ENCODE measurements around the gene CCDC12.

The CCDC12 gene

DNA sequence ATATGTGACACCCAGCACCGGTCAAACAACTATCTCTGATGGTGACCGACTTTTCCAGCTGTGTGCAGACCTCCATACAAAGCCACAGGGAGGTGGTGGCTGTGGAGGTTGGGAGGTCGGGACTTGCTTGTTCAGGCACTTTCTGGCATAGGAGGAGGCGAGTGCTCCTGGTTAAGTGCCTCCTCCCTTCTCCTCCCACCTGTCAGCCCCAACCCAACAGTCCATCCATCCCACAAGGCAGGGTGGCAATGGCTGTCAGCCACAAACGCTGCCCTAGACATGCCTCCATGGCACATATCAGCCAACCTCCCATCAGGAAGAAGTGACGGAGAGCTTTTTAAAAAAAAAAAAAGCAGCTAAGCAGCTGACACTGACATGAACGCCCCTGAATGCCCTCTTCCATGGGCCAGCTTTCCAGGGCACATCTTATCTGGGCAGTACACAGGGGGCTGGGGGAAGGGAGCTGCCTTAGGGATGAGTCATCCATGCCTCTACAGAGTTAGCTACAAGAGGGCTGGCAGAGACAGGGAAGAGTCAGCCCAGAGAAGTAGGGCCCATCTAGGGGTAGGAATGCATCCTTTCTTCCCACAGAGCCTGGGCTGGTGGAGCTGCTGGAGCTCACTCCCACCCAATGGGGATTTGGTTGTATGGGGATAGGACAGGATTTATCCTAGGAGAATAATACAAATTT is 41.2 kb downstream of the CCDC12 start:
- no peak for DNase-seq

DNA sequence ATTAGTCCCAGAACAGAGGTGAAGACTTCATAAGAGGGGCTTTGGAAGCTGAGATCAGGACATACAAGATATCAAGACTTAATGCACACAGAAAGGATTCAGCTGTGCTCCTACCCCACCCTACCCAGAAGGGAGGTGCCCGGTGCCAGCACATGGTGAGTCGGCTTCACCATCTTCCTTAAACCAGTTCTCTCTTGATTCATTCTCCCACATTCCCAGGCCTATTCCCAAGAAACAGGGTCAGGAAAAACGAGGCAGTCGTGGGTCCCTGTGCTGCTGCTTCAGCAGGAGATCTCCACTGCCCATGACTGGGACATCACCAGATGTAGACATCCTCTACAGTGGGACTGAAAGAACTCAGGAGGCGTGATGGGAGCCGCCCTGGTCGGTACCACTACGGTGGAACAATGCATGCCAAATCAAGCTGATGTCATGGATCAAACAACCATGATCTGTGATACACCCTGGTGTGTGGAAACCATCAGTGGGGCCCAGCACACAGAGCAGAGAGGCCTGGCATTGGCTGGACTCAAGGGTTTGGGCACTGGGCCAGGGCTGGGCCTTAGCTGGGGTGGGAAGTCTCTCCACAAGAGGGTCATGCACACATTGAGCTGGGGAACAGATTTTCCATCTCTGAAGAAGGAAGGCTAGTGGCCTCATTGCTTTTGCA is 41.9 kb downstream of the CCDC12 start:
- no peak for DNase-seq

DNA sequence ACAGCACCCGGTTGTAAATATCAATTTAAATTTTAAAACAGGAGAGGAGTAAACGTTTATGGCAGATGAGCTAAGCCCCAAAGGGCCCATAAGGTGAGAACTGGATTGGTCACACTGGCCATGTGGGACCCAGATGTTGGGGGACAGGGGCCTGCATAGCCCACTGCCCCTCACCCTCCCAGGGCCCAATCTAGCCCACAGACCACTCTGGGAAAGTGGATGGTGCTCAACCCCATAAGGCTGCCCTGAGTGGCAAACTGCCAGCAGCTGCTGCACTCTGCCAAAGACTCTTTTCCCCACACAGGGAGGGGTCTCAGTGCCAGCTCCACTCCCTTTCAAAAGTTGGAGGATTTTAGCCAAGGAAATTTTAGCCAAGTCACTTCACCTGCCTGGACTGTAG is 42.5 kb downstream of the CCDC12 start:
- DNase-seq, result no peak

DNA sequence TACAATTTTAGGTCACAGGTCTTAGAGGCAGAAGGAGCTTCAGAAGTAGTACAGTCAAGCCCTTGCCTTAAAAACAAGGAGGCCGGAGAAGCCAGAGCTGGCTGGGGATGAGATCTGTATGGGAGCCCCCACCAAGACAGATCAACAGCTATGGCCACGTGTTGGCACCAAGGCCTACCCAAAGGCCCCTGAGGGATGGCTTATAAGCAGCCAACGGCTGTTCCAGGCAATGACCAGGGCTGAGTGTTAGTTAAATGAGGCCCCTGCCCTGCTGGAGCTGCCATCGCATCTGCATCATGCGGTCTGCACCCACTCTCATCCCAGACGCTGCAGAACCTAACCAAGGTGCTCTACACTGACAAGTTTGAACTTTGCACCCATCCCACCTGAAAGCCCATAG is 43.3 kb downstream of the CCDC12 start:
- no peak for DNase-seq

DNA sequence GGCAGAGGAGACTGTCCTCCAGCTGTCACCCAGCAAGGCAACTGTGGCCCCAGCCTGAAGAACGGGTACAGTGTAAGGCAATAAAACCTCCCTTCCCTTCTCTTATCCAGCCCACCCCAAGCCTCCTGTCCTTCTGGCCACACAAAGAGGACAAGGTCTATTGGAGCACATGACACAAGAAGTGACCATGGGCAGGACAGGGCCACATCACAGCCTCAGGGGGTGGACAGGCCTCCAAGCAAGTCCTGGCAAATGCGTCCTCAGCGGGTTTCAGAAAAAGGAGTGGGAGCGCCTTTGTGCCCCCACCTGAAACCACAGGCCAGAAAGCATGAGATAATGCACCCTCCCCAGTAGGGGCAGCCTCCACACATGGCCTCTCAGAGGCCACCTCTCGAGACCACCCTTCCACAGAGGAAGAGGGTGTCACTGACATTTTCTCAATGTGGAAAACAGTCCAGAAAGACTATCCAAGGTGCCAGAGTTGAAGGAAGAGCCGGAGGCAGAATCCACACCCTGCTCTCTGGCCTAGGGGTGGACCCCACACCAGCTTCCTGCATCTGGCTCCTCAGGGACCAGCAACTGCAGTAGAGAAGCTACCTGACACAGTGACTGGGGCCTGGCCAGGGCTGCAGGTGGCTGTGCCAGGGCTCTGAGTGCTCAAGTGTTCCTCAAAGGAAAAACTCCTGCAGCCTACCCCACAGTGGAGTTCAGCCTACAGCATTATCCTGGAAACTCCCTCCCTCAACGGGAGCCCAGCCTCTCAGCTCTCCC is 43.9 kb downstream of the CCDC12 start:
- DNase-seq, result no peak

DNA sequence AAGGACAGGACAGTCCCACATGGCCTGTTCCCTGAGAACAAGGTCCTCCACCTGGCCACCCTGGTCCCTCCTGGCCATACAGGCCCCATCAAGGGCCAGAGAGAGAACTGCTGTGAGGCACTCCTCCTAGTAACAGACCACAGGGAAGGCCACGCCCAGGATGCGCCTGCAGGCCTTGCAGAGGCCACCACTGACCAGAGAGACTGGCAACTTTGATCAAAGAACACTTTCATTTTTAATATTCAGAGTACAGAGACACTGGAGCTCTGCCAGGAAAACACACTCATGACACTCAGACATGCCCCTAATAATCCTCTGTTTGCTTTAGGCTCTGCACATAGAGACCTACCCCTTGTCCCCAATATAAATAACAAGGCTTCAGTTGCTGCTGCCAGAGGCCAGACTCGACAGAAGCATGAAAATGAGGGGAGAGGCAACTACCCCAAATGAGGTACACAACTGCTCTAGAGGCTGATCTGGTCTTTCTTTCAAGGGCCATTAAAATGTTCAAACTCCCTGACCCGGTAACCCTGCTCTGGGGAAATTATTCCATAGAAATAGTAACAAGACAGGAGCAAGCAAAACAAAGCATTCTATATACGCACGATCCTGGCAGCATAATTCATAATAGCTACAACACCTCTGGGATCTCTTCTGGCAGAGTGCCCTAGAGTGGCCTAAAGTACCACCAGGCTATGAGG is 44.8 kb downstream of the CCDC12 start:
- peak; percentile 32 to 50 for DNase-seq

DNA sequence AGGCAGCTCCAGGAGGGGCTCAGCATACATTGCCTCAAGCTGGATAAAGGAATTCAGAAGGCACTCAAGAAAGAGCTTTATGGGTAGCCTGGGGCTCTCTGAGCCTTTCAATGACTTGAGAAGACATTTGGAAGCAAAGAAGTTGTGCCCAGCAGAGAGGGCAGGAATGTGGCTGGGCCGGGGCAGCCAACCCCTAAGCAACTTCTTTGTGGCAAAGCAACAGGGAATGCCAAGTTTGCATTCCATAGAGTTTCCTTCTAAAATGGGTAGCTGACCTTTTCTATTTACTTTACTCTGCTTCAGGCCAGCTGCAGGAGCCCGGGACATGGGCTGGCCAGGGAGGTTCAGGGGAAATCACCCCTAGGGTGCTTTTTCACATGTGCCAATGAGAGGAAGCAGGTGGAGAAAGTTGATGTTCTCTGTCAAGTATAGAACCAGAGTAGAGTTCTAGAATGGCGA is 45.6 kb downstream of the CCDC12 start:
- DNase-seq, result no peak

DNA sequence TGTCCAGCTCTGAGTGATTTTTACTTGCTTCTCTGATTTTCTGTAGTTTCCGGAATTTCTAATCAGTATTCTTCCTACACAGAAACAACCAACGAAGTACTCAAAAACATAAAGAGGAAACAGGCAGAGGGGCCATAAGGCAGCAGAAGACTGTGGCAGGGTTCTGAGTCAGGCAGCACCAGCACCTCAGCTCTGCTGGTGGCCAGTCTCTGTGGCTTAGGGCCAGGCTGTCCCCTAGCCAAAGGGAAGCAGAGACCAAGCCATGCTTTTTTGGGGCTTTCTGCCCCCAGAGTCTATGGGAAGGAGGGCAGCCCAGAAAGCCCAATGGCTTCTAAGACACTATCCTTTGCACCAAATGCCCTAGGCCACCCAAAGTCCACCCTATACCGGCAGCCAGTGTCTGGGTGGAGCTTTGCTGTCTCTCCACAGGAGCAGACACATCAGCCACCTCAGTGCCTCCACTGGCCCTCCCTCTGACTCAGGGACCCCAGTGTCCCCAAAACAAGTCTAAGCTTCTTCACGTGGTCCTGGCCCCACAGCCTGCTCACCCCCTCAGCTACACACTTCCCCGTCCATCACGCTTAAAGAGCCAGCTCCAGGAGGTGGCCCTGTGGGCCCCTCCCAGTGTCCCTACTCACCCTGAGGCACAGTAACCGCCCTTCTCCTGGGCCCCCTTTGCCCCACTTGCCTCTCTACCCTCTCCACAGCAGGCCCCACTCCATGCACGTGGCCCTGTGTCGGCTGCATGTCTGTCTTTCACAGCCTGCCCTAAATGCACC is 46.2 kb downstream of the CCDC12 start:
- peak in 1 of 2 donors; percentile 46 for DNase-seq

DNA sequence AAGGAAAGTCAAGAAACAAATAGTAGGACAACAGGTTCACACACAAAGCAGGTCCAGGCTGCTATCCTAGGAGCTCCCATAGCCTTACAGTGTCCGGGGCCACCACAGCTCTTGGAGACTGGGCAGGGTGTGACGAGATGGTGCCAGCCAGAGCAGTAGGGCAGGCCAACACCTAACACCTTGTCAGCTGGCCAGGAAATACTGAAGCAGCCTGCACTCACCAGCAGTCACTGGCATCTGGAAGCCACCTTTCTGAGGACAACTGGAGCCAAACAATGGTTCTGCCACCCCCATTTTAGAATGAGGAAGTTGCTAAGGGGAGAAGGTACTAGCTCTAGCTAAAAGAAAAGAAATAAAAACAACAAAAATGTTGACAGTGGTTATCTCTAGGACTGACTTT is 47.2 kb downstream of the CCDC12 start:
- no peak for DNase-seq

DNA sequence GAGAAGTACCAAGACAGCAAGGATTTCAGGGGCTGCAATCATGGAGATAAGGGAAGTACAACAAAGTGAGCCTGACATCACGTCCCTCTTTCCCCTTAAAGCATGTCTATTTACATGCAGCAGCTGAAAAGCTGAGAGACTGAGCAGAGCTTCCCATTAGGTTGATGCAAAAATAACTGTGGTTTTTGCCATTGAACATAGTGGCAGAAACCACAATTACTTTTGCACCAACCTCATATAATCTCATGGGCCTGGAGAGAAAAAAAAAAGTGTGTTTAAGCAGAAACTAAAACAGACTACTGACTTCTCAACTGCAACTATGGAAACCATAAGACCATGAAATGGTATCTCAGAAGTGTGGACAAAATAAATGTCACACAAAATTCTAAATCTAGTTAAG is 48.3 kb downstream of the CCDC12 start:
- peak in 1 of 2 donors; percentile 48 for DNase-seq

DNA sequence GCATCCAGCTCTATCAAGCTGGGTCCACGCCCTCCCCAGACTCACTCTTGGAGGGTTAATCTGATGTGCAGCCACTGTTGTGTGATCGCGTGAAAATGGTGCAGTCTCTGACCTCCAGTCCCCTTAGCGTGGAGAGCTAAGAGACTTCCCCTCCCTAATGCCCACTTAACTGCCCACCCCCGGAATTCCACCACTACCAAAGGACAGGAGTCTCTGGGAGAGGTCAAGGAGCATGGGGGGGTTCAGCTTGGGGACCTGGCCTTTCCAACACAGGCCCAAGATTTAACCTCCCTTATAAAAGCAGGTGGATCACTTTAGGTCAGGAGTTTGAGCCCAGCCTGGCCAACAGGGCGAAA is 48.8 kb downstream of the CCDC12 start:
- DNase-seq, result no peak

DNA sequence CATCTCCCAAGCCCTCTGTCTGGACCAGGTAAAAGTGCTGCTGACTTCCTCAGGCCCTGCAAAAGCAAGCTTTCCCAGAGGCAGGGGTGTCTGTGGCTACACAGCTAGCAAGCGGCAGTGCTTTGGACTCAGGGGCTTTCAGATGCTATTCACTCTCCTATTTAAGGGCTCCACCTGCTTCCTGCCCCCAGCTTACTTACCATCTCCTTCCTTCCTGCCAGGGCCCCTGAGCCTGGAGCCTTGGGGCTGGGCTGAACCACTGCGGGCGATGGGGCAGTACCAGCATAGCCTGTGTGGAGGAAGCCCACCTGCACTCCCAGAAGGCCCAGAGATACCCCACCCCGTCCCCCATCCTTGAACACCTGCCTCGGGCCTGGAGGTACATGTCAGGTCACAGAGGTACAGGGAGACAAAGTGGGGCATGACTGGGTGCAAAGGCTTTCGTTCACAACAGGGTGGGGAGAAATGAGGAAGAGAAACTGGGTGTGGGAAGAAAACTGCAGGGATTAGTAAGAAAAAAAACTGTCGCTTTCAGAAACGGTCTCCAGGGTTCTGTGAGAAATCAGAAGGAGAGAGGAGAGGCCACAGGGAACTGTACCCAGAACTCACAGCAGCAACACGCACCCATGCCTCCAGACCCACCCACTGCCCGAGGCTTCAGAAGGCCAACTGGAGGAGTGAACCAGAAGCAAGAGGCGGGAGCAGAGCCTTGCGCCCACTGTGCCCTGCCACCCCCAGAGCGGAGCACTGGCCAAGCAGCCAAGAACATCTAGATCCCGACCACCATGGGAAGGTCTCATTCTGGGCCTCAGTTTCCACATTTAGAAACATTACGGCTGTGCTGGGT is 49.5 kb downstream of the CCDC12 start:
- peak in 1 of 2 donors; percentile 53 for DNase-seq

DNA sequence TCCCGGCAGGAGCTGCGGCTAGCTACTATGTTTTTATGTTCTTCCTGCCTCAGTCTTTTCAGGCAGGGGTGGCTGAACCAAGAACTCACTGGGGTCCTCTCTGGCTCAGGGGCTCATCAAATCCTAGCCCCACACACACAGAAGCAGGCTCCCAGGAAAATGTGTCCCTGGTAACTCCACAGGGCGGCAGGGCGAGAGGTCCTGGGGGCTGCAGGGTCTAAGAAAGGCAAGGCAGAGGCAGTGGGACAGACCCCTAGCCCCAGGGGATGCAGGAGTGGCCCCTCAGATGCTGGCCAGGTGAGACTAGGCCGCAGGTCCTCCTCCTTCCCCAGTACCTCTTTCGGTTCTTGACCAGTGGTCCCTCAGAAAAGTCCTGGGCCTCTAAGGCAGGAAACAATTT is 50.1 kb downstream of the CCDC12 start:
- no peak for DNase-seq

DNA sequence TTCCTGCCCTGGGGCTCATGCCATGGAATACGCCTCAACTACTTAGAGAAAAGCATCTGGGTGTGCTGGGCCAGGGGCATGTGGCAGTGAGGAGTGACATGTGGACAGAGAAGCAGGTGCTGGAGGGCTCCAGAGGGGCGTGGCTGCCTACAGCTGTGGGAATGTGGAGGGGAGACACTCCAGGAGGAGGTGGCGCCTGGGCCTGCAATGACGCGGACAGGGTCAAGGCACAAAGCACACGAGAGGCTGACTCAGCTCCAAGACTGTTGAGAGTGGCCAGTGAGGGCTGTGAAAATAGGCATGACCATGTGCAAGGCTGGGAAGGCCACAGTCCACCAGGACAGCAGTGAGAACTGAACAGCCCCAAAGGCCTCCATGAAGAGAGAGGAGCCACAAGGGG is 50.5 kb downstream of the CCDC12 start:
- no peak for DNase-seq

DNA sequence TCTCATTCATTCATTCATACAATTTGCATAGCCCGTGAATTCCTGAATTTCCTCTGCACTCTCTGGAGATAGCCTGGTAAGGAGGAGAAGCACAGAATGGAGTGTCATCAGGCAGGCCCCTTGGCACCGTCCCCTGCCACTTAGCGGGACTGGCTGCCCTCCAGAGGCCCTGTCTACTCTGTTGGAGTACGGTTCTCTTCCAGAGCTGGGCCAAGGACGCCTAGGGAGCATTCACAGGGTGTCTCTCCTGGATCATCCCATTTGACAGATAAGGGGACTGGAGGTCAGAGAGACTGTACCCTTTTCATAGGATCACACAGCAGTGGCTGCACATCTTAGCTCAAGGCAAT is 51.0 kb downstream of the CCDC12 start:
- no peak for DNase-seq

DNA sequence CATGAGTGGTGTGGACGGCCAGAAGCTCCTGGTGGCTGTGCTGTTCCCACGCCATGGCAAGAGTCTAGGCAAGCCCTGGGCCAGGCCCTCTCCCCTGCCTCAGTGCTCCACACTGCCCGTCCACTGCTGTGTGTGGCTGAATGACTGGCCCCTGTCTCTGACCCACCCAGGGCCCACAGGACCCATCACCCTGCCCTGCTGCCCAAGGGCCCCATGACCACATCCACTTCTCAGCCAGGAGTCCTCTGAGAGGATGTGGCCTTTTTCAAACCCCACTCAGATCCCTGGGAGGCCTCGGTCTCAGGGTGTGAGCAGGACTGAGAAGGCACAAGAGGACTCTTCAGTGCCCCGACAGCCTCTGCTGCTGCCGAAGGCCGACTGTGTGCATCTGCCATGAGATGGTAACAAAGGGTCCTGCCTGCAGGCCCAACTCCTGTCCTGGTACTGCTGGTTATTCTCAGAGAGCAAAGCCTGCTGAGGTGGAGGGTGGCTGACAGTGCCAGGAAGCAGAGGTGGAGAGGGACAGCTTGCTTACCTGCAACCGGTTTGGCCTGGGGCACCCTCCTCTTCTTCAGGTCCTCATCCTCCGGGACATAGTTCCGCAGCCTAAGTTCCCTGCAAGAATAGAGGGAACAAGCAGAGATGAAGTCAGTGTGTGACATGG is 51.5 kb downstream of the CCDC12 start:
- no peak for DNase-seq

DNA sequence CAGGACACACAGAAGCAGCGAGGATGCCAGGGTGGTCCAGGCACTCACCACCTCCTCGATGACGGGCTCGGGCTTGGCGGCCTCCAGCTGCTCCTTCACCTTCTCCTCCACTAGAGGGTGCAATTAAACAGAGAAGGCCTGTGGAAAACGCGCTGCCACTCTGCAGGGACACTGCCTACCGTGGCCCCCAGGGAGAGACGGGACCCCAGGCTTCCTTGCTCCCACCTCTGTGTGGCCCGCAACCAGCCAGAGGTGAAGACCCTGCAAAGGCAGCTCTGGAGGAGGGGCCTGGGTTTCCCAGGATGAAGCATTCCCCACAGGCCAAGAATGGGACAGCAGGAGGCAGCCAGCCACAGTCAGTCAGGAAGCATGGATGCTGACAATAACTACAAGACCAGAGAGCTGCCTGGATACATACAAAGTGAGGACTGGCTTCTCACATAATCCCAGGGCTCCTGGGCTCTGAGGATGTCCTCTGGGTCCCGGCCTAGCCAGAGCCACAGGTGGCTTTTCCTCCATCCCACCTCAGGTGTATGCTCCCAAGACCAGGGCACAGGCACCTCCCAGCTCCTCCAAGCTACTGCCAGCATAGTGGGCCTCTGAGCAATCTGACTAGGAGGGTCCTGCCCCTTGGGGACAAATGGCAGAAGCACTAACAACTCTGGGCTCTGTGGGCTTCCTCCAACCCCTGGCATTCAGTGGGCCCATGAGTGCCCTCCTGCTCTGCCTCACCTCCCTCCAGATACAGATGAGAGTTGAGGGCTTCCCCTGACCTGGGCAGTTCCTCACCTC is 52.8 kb downstream of the CCDC12 start:
- DNase-seq, result peak; percentile 41 to 54

DNA sequence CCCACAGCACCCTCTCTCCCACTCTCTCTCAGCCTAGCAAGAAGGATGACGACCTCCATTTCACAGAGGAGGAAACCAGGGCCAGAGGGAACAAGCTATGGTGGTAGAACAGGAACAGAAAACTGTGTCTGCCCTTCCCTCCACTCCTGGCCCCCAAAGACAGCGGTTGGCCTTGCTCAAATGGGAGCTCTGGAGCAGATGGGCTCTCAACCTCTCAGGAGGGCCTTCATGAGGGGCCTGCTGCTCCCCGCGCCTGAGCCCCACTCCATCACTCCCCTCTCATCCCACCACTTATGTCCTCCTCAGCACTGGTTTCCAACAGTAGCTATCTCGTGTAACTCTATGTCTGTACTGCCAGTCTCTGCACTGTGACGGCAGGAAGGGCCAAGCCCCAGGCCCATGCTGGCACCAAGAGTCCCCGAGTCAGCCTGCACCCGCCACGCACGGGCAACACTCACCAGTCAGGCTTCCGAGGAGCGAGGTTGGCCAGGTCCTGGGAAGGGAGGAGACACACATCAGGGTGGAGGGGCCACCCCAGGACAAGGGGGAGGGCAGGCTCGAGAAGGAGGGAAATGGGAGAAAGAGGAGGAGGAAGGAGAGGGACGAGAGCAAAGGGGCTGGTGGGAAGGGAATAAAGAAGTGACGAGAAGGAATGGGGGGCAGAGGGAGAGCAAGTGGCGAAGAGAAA is 53.5 kb downstream of the CCDC12 start:
- no peak for DNase-seq

DNA sequence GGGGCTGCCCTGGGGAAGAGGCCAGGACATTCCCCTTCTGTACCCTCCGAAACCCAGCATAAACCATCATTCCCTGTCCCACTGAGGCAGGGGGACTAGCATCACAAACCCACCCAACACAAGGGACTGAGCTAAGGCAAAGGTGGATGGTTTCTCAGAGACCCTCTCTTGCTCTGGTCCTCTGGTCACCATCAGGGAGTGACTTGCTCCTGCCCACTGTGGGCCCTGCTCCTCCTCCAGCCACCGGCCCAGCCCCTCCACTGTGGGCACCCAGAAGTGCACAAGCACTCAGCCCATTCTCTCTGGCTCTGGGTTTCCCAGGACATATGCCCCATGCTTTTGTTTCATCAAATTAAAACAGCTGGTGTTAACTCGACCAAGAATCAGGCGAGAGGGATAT is 54.1 kb downstream of the CCDC12 start:
- DNase-seq, result no peak

DNA sequence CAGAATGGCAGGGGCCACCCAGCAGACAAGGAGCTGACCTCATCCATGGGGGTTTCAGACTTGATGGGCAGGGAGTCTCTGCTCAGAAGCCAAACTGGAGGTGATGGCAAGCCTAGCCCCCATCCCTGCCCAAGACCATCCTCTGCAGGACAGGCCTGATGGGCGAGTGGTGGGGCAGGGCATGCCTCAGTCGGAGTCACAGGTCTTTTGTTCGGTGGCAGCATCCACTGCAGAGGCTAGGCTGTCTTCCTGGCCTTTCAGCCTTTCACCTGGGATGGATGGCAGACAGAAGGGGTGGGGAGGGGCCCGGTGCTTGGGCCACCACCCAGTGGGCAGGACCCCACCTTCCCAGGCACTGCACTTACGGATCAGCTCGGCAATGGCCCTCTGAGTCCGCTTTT is 54.7 kb downstream of the CCDC12 start:
- no peak for DNase-seq
